Neural progenitor cell (in vitro differentiated cells): Measurements from ENCODE around the gene SNX20. TPM values are rescaled to one million over a fixed set of nuclear protein-coding genes. Genes with fewer than 3 reads are reported as not detected.

Source experiments
- DNase-seq: peaks from one replicate; pipeline ENCODE4 v3.0.0-alpha.2; 2016; ENCODE audit warnings: low spot score
- H2AFZ ChIP-seq: fragments of 200-600 bp; sonication (generic); replicated peaks from 2 replicates; pipeline ENCODE4 v1.6.1; 2016; ENCODE audit warnings: antibody characterized with exemption
- H3F3A ChIP-seq: fragments of 200-600 bp; sonication (generic); 2 replicates; pipeline ENCODE4 v1.6.1; 2016; ENCODE audit warnings: antibody characterized with exemption, low read depth
- H3K27ac ChIP-seq: fragments of 200-600 bp; sonication (generic); 2 replicates; pipeline ENCODE4 v1.5.1; 2016; ENCODE audit warnings: mild to moderate bottlenecking
- H3K27me3 ChIP-seq: fragments of 200-600 bp; sonication (generic); 2 replicates; pipeline ENCODE4 v1.6.1; 2016; ENCODE audit warnings: mild to moderate bottlenecking, moderate library complexity
- H3K36me3 ChIP-seq: fragments of 200-600 bp; sonication (generic); 2 replicates; pipeline ENCODE4 v1.5.1; 2016
- H3K4me1 ChIP-seq: fragments of 200-600 bp; sonication (generic); 2 replicates; pipeline ENCODE4 v1.6.1; 2016; ENCODE audit warnings: mixed run types
- H3K4me2 ChIP-seq: fragments of 200-600 bp; sonication (generic); 2 replicates; pipeline ENCODE4 v1.6.1; 2016
- H3K4me3 ChIP-seq: fragments of 200-600 bp; sonication (generic); 2 replicates; pipeline ENCODE4 v1.5.1; 2016
- H3K79me2 ChIP-seq: fragments of 200-600 bp; sonication (generic); 2 replicates; pipeline ENCODE4 v1.6.1; 2016; ENCODE audit warnings: low read depth
- H3K9ac ChIP-seq: fragments of 200-600 bp; sonication (generic); 2 replicates; pipeline ENCODE4 v1.6.1; 2016
- H3K9me3 ChIP-seq: fragments of 200-600 bp; sonication (generic); 2 replicates; pipeline ENCODE4 v1.5.1; 2016; ENCODE audit warnings: low read depth
- H4K20me1 ChIP-seq: fragments of 200-600 bp; sonication (generic); 2 replicates; pipeline ENCODE4 v1.6.1; 2016; ENCODE audit warnings: low read depth
- H3K27ac Mint-ChIP-seq: 3 replicates; pipeline ENCODE4 v1.8.0; 2021; ENCODE audit warnings: mixed read lengths
- H3K27me3 Mint-ChIP-seq: 2 replicates; pipeline ENCODE4 v1.8.0; 2022; ENCODE audit warnings: low read depth, mild to moderate bottlenecking, inconsistent platforms, moderate library complexity, mixed read lengths; ENCODE audit not compliant: insufficient read depth
- H3K36me3 Mint-ChIP-seq: 3 replicates; pipeline ENCODE4 v1.8.0; 2021; ENCODE audit warnings: mixed read lengths
- H3K4me1 Mint-ChIP-seq: 3 replicates; pipeline ENCODE4 v1.8.0; 2021; ENCODE audit warnings: mixed read lengths
- H3K4me3 Mint-ChIP-seq: 3 replicates; pipeline ENCODE4 v1.8.0; 2021; ENCODE audit warnings: mild to moderate bottlenecking, moderate library complexity, mixed read lengths
- H3K9me3 Mint-ChIP-seq: 3 replicates; pipeline ENCODE4 v1.8.0; 2020; ENCODE audit warnings: mixed read lengths
- EZH2 ChIP-seq: fragments of 200-600 bp; sonication (generic); IDR thresholded peaks from 2 replicates; pipeline ENCODE4 v1.6.1; 2017; ENCODE audit warnings: antibody characterized with exemption, mild to moderate bottlenecking, moderate library complexity
- EZH2phosphoT487 ChIP-seq: fragments of 200-600 bp; sonication (generic); IDR thresholded peaks from 2 replicates; pipeline ENCODE4 v1.6.1; 2017; ENCODE audit warnings: antibody characterized with exemption
- total RNA-seq: library from RNA; depleted of rRNA; stranded (reverse); fragments of >200 nt; gene quantifications from 2 replicates; pipeline ENCODE4 v1.2.3, GENCODE V29; 2015; ENCODE audit warnings: low replicate concordance
- TF ChIP-seq, protein P1 (sequence below): fragments of 200-600 bp; sonication (generic); IDR thresholded peaks from 2 replicates; pipeline ENCODE4 v1.5.1; 2017; ENCODE audit warnings: antibody characterized with exemption, mild to moderate bottlenecking

The SNX20 gene
- total RNA-seq, 1 donor from 2014 or later: not detected

DNA sequence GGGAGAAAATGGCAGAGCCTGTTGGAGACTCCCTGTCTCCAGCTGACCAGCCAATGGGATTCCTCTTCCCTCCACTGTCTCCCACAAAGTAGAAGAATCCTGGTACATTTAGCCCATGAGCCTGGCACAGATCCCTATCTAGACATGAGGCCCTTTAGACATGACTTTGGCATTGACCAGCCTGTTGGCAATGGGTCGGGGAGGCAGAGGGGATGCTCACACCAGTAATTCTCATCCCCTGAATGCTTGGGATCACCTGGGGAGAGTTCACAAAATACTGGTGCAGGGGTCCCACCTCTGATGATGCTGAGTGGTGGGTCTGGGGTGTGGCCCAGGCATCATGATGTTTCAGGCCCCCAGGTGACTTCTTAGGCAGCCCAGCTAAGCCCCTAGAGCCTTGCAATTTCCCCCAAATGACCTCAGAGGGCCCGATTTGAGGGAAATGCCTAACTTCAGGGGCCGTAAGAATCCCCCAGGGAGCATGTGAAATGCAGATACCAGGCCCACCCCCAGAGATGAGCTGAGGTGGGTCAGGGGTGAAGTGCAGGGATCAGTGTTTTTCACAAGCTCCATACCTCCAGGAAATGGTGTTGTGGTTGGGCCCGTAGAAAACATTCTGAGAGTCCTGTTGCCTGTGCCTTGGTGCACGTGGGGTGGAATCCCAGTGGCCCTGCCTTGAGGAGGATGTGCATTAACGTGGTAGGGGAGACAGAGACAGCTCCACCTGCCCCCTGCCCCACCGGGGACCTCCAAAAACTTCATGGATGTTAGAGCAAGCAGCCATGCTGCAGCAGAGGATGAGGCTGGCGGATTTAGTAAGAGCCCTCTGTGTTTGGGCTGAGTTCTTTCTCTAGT is 42.1 kb downstream of the SNX20 start:
- Histone ChIP-seq H3K9ac (no peak overlapping the region), H4K20me1 (no peaks in the 10 kb centered on the region), H3K4me1 (no peaks in the 10 kb centered on the region), H3K9me3 (no peaks in the 10 kb centered on the region), H3F3A (no peaks in the 10 kb centered on the region), H3K4me2 (no peak overlapping the region), H3K36me3 (no peaks in the 10 kb centered on the region), H3K4me3 (no peak overlapping the region), H3K27ac (no peak overlapping the region), H3K27me3 (no peaks in the 10 kb centered on the region), H2AFZ (no peak overlapping the region), H3K79me2 (no peaks in the 10 kb centered on the region)
- Mint-ChIP-seq H3K4me3 (no peak overlapping the region), H3K9me3 (no peaks in the 10 kb centered on the region), H3K36me3 (peaks cover 19% of the 10 kb centered on the region), H3K27ac (peak overlapping the region; percentile 72), H3K4me1 (peaks cover 33% of the 10 kb centered on the region), H3K27me3 (peaks cover 6% of the 10 kb centered on the region)
- TF ChIP-seq EZH2phosphoT487: no peak
- TF ChIP-seq EZH2: no peak
- TF ChIP-seq, protein P1, sequence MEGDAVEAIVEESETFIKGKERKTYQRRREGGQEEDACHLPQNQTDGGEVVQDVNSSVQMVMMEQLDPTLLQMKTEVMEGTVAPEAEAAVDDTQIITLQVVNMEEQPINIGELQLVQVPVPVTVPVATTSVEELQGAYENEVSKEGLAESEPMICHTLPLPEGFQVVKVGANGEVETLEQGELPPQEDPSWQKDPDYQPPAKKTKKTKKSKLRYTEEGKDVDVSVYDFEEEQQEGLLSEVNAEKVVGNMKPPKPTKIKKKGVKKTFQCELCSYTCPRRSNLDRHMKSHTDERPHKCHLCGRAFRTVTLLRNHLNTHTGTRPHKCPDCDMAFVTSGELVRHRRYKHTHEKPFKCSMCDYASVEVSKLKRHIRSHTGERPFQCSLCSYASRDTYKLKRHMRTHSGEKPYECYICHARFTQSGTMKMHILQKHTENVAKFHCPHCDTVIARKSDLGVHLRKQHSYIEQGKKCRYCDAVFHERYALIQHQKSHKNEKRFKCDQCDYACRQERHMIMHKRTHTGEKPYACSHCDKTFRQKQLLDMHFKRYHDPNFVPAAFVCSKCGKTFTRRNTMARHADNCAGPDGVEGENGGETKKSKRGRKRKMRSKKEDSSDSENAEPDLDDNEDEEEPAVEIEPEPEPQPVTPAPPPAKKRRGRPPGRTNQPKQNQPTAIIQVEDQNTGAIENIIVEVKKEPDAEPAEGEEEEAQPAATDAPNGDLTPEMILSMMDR: no peak
- no peak for DNase-seq

DNA sequence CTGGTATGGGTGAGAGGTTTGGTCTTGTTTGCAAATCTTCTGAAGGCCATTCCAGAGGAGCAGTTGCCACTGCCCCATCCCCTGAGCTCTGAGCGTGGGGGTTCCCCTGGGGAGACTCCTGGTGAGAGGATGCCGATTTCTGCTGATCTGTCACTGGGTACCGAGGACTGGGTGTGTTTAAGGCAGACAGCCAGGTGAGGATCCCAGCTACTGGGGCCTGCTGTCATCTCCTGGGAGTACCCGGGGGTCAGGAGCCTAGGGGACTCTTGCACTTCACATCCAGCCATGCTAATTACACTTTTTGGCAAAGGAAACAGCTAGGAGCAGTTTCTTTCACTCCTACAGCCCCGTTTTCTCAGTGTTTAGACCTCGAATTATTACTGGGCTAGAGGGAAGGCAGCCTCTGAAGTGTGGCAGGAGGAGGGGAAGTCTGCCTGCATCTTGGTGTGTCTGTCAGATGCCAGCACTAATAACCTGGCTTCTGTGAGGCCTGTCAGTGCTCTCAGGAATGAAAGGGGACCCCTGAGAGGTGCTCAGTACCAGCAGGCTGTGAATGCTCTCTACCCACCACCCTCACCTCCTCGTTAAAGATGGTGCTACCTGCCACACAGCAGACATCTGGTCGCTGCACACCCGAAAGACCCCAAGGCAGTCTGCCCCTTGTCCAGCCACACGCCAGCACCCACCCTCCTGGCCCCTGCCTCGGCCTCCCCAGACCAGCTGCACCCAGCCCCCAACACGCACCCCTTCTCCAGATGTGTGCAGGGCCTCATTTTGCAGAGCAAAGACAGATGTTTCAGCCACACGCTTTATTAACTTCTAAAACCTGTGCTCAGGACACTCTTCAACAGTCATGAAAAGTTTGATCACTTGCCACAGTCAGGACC is 43.2 kb downstream of the SNX20 start:
- H3K27me3 ChIP-seq: no peaks in the 10 kb centered on the region
- no peak for DNase-seq
- H3K4me3 Mint-ChIP-seq: no peak overlapping the region
- H3K4me1 ChIP-seq: no peaks in the 10 kb centered on the region
- peaks cover 5% of the 10 kb centered on the region for H3K27me3 Mint-ChIP-seq
- no peaks in the 10 kb centered on the region for H3F3A ChIP-seq
- no peaks in the 10 kb centered on the region for H3K9me3 Mint-ChIP-seq
- no peaks in the 10 kb centered on the region for H4K20me1 ChIP-seq
- peaks cover 22% of the 10 kb centered on the region for H3K4me1 Mint-ChIP-seq
- no peak overlapping the region for H3K27ac ChIP-seq
- no peak overlapping the region for H2AFZ ChIP-seq
- H3K36me3 Mint-ChIP-seq: peaks cover 12% of the 10 kb centered on the region
- H3K4me3 ChIP-seq: no peak overlapping the region
- no peaks in the 10 kb centered on the region for H3K79me2 ChIP-seq
- TF ChIP-seq EZH2 (no peak), EZH2phosphoT487 (no peak)
- TF ChIP-seq, protein P1: no peak
- H3K9me3 ChIP-seq: no peaks in the 10 kb centered on the region
- H3K9ac ChIP-seq: no peak overlapping the region
- no peak overlapping the region for H3K27ac Mint-ChIP-seq
- no peak overlapping the region for H3K4me2 ChIP-seq
- H3K36me3 ChIP-seq: no peaks in the 10 kb centered on the region

DNA sequence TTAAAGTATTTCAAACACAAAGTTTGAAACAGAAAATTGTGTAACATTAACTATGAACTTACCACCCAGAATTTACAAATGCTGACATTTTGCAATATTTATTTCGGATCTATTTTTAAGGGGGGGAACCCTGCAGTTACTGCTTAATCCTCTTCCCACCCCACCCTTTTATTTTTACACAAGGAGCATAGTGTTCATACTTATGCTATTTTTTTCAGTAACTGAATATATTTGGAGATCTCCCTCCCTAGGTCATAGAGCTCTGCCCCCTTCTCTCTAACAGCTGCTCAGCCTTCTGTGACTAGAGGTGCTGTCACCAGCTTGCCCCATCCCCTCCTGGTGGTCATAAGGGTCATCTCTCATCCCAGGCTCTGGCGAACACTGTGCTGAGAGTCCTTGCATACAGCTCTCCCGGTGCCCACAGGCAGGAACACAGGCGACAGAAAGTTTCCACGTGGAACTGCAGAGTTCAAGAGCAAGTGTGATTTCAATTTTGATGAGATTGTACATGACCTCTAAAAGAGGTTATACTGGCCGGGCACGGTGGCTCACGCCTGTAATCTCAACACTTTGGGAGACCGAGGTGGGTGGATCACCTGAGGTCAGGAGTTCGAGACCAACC is 44.2 kb downstream of the SNX20 start:
- Histone ChIP-seq H3K79me2 (no peaks in the 10 kb centered on the region), H3K27ac (no peak overlapping the region), H3K27me3 (no peaks in the 10 kb centered on the region), H3F3A (no peaks in the 10 kb centered on the region), H3K4me1 (no peaks in the 10 kb centered on the region), H3K9ac (no peak overlapping the region), H2AFZ (no peak overlapping the region), H4K20me1 (no peaks in the 10 kb centered on the region), H3K4me3 (no peak overlapping the region), H3K9me3 (no peaks in the 10 kb centered on the region), H3K4me2 (no peak overlapping the region), H3K36me3 (no peaks in the 10 kb centered on the region)
- no peak overlapping the region for H3K27ac Mint-ChIP-seq
- TF ChIP-seq EZH2: no peak
- TF ChIP-seq EZH2phosphoT487: no peak
- TF ChIP-seq, protein P1: no peak
- H3K36me3 Mint-ChIP-seq: peaks cover 17% of the 10 kb centered on the region
- peaks cover 3% of the 10 kb centered on the region for H3K27me3 Mint-ChIP-seq
- H3K9me3 Mint-ChIP-seq: no peaks in the 10 kb centered on the region
- peaks cover 22% of the 10 kb centered on the region for H3K4me1 Mint-ChIP-seq
- no peak overlapping the region for H3K4me3 Mint-ChIP-seq
- DNase-seq: no peak
